ENCODE results near the gene FAM186B. TPM values are rescaled to one million over a fixed set of nuclear protein-coding genes. Genes with fewer than 3 reads are reported as not detected.

FAM186B gene
- total RNA-seq, 1 donor = under 0.01 TPM

GRCh38 chr12:49567611-49568441 is 37.6 kb downstream of the FAM186B start, which contains the start of gene MCRS1:
TSS of gene MCRS1 (minus strand) at chr12:49568142. CDS start at chr12:49566731, 1,411 bp downstream.
- TF ChIP-seq CTCF (IDR thresholded peaks at IDR 0.05; ENCODE audit: insufficient read depth, low read depth, low read length) = no peak
- H3K4me3 ChIP-seq (ENCODE audit: low read depth, low read length) = peak within 1 kb of the TSS; percentile 85
- peak; percentile 92 for DNase-seq (ENCODE audit: low read depth)

GRCh38 chr12:49567302-49567610 is 38.2 kb downstream of the FAM186B start:
- TF ChIP-seq CTCF (IDR thresholded peaks at IDR 0.05; ENCODE audit: insufficient read depth, low read depth, low read length) = no peak
- H3K4me3 ChIP-seq (ENCODE audit: low read depth, low read length) = peak overlapping the region; percentile 85
- DNase-seq (ENCODE audit: low read depth) = no peak

GRCh38 chr12:49566361-49566760 is 39.1 kb downstream of the FAM186B start:
- no peak for TF ChIP-seq CTCF (IDR thresholded peaks at IDR 0.05; ENCODE audit: insufficient read depth, low read depth, low read length)
- no peak for DNase-seq (ENCODE audit: low read depth)
- H3K4me3 ChIP-seq (ENCODE audit: low read depth, low read length) = no peak overlapping the region

GRCh38 chr12:49565406-49566265 is 39.8 kb downstream of the FAM186B start:
- H3K4me3 ChIP-seq (ENCODE audit: low read depth, low read length) = no peak overlapping the region
- no peak for TF ChIP-seq CTCF (IDR thresholded peaks at IDR 0.05; ENCODE audit: insufficient read depth, low read depth, low read length)
- DNase-seq (ENCODE audit: low read depth) = no peak

- no peak for DNase-seq (ENCODE audit: low read depth)
- no peak for TF ChIP-seq CTCF (IDR thresholded peaks at IDR 0.05; ENCODE audit: insufficient read depth, low read depth, low read length)
- H3K4me3 ChIP-seq (ENCODE audit: low read depth, low read length) = no peak overlapping the region
These were observed 40.6 kb downstream of the FAM186B start for GRCh38 chr12:49564686-49565405.

GRCh38 chr12:49563951-49564685 is 41.3 kb downstream of the FAM186B start:
- DNase-seq (ENCODE audit: low read depth) = no peak
- no peak overlapping the region for H3K4me3 ChIP-seq (ENCODE audit: low read depth, low read length)
- TF ChIP-seq CTCF (IDR thresholded peaks at IDR 0.05; ENCODE audit: insufficient read depth, low read depth, low read length) = no peak
